ENCODE results near the gene TSTD2.

TSTD2 gene

GRCh38 chr9:97560154-97560553 lies 73.0 kb downstream of the TSTD2 start:
- DNase-seq: no peak

- DNase-seq: no peak
Observed at GRCh38 chr9:97559111-97559514, 74.1 kb downstream of the TSTD2 start.

DNA sequence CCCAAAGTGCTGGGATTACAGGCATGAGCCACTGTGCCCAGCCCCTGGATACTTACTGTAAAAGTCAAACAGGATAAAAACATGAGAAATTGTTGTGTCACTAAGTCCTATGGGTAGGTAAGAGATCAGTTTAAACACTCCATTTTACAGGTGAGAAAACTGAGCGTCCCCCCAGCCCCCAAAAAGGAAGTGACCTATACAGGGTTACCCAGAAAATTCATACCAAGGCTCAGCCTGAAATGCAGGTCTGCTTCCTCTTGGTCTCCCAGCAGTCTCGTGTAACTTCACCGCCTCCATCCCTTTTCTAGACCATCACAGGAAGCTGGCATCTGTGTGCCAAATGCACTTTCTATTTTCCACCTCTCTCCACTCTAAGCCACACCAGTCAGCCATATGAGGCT lies 74.5 kb downstream of the TSTD2 start:
- DNase-seq: no peak

GRCh38 chr9:97557606-97558095 lies 75.5 kb downstream of the TSTD2 start:
- DNase-seq: no peak

GRCh38 chr9:97556721-97557605 lies 76.2 kb downstream of the TSTD2 start:
- DNase-seq: no peak

DNA sequence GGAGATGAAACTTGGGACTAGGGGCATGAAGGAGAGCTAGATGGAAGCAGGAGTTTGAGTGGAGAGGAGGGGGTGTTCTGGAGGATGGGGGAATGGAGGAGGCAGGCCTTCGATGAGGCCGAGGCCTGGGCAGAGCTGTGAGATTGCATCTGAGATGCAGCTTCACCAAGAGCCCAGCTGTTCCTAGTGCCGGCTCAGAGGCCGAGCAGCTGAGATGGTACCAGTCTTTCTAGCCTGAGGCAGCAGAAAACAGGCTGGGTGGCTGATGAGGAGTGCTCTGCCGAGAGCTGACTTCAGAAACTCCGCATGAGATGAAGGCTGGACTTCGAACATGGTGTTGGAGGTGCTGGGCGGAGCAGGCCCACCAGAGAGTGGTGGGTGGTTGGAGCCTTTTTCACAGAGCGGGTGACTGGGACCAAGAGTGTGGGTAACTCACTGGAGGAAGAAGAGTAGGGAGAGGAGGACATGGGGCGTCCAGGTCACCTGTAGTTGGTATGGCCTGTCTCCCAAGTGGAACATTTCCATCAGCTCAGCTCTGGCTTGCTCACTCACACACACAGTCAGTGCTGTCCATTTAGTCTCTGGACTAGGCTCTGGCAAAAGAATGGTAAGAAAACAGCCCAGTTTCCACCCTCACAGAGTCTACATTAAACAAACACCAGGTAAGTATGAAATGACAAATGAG lies 77.0 kb downstream of the TSTD2 start:
- no peak for DNase-seq

GRCh38 chr9:97555164-97555563 lies 78.0 kb downstream of the TSTD2 start:
- no peak for DNase-seq

DNA sequence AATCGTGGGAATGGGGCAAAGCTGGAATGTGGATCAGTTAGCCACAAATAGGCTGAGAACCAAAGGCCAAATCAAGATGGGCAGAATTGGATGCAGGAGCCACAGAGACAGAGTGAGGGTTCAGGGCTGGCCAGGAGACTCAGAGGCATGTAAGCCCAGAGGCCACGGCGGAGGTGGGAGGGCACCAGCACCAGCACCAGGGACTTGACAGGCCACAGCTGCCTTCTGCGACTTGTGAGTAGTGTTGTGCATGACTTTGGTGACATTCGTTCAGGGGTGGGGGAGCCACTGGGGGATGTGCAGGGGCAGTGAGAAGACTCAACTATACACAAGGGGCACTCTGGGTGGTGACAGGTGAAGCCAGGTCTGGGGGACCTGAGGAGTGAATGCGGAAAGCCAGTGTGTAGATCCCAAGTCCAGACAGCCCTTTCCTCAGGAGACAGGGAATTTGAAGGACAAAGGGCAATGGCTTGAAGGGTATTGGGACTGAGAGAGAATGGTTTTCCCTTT lies 78.5 kb downstream of the TSTD2 start:
- no peak for DNase-seq

- DNase-seq: no peak
Observed at GRCh38 chr9:97553841-97554240, 79.3 kb downstream of the TSTD2 start.

DNA sequence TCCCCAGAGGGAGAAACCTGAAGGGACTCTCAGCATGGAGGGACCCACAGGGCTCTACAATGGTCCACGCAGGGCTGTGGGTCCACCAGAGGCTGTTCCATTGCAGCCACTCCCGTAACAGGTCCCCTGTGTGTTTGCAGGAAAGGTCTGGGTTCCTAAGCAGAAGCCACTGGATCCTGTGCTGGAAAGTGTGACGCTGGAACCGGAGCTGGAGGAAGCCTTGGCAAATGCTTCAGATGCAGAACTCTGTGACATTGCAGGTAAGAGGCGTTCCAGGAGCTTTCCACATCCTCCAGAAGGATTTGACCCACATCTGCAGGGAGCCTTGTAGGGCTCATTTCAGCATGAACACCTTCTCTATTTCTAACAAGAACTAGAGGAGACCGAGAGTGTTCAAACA lies 80.0 kb downstream of the TSTD2 start:
- DNase-seq: no peak

GRCh38 chr9:97551308-97551707 lies 81.9 kb downstream of the TSTD2 start:
- no peak for DNase-seq

DNA sequence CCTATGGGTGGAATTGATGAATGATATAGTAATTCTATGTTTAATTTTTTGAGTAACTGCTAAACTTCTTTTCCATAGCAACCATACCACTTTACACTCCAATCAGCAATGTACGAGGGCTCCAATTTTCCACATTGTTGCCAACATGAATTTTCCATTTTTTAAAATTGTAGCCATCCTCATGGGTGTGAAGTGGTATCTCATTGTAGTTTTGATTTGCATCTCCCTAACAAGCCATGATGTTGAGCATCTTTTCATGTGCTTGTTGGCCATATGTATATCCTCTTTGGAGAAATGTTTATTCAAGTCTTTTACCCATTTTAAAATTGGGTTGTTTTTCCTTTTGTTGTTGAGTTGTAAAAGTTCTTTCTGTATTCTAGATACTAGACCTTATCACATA lies 82.8 kb downstream of the TSTD2 start:
- DNase-seq: no peak
